Measurements from ENCODE around the gene CCDC40.
"Not testable (repeated sequence)": the region's sequence is repeated elsewhere in the genome, so short reads cannot be mapped to it uniquely, and the experiment has no call there.

The CCDC40 gene

GRCh38 chr17:80035937-80036714 lies at the start of gene CCDC40:
TSS of gene CCDC40 (plus strand) at chr17:80036642. CDS start at chr17:80036663, 21 bp downstream.
- peak; percentile 52 to 64 for DNase-seq (ENCODE audit: low read depth in 1 of 2, low spot score in 1 of 2)

- DNase-seq (ENCODE audit: low read depth in 1 of 2, low spot score in 1 of 2) = no peak
These were observed 49.1 kb upstream of the CCDC40 start for GRCh38 chr17:79987187-79987934.

GRCh38 chr17:79987935-79988184 lies 48.6 kb upstream of the CCDC40 start:
- DNase-seq (ENCODE audit: low read depth in 1 of 2, low spot score in 1 of 2) = no peak

- DNase-seq (ENCODE audit: low read depth in 1 of 2, low spot score in 1 of 2) = no peak
These were observed 48.1 kb upstream of the CCDC40 start for GRCh38 chr17:79988185-79988971.

- DNase-seq (ENCODE audit: low read depth in 1 of 2, low spot score in 1 of 2) = no peak
These were observed 47.2 kb upstream of the CCDC40 start for GRCh38 chr17:79989106-79989835.

GRCh38 chr17:79990051-79990592 lies 46.3 kb upstream of the CCDC40 start:
- DNase-seq (ENCODE audit: low read depth in 1 of 2, low spot score in 1 of 2) = no peak

GRCh38 chr17:79990704-79991103 lies 45.7 kb upstream of the CCDC40 start:
- no peak for DNase-seq (ENCODE audit: low read depth in 1 of 2, low spot score in 1 of 2)

GRCh38 chr17:79991140-79991923 lies 45.1 kb upstream of the CCDC40 start:
- DNase-seq (ENCODE audit: low read depth in 1 of 2, low spot score in 1 of 2) = peak; percentile 68 to 71

GRCh38 chr17:79991924-79992648 lies 44.4 kb upstream of the CCDC40 start:
- DNase-seq (ENCODE audit: low read depth in 1 of 2, low spot score in 1 of 2) = no peak

- no peak for DNase-seq (ENCODE audit: low read depth in 1 of 2, low spot score in 1 of 2)
These were observed 43.6 kb upstream of the CCDC40 start for GRCh38 chr17:79992649-79993389.

GRCh38 chr17:79993390-79994227 lies 42.8 kb upstream of the CCDC40 start:
- DNase-seq (ENCODE audit: low read depth in 1 of 2, low spot score in 1 of 2) = peak in 1 of 2 donors; percentile 37

- DNase-seq (ENCODE audit: low read depth in 1 of 2, low spot score in 1 of 2) = not testable (repeated sequence)
These were observed 42.2 kb upstream of the CCDC40 start for GRCh38 chr17:79994228-79994569.

- no peak for DNase-seq (ENCODE audit: low read depth in 1 of 2, low spot score in 1 of 2)
These were observed 41.8 kb upstream of the CCDC40 start for GRCh38 chr17:79994602-79995001.

GRCh38 chr17:79995696-79996095 lies 40.7 kb upstream of the CCDC40 start:
- no peak for DNase-seq (ENCODE audit: low read depth in 1 of 2, low spot score in 1 of 2)

GRCh38 chr17:79996291-79996690 lies 40.2 kb upstream of the CCDC40 start:
- DNase-seq (ENCODE audit: low read depth in 1 of 2, low spot score in 1 of 2) = no peak

GRCh38 chr17:79997011-79997660 lies 39.3 kb upstream of the CCDC40 start:
- peak; percentile 37 to 52 for DNase-seq (ENCODE audit: low read depth in 1 of 2, low spot score in 1 of 2)

- no peak for DNase-seq (ENCODE audit: low read depth in 1 of 2, low spot score in 1 of 2)
These were observed 36.3 kb upstream of the CCDC40 start for GRCh38 chr17:80000136-80000535.
